ENCODE data around the gene VWF.
A peak's percentile ranks its signal among the peaks of the same experiment; 100 is the strongest.
"Not testable (repeated sequence)": the region's sequence is repeated elsewhere in the genome, so short reads cannot be mapped to it uniquely, and the experiment has no call there.

VWF gene

DNA sequence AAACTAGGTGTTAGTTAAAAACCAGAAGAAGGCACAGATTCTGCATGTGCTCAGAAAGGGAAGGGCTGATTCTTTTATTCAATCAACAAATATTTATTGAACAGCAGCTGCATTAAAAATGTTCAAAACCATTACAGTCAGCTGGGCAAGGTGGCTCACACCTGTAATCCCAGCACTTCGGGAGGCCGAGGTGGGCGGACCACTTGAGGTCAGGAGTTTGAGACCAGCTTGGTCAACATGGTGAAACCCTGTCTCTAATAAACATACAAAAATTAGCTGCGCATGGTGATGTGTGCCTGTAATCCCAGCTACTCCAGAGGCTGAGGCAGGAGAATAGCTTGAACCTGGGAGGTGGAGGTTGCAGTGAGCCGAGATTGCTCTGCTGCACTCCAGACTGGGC lies 22.4 kb downstream of the VWF start:
- DNase-seq: not testable (repeated sequence)

DNA sequence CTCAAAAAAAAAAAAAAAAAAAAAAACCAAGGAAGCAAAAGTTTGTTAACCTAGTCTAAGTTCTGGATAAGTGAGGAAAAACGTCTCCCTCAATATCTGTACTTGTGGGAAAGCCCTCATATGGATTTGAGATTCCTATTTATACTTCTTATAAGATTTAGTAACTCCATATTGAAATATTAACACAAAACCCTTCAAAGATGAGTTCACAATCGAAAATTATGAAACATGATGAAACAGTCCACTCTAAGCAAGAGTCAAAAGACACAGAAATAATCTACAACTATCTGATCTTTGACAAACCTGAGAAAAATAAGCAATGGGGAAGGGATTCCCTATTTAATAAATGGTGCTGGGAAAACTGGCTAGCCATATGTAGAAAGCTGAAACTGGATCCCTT lies 25.2 kb downstream of the VWF start:
- DNase-seq: no peak

DNA sequence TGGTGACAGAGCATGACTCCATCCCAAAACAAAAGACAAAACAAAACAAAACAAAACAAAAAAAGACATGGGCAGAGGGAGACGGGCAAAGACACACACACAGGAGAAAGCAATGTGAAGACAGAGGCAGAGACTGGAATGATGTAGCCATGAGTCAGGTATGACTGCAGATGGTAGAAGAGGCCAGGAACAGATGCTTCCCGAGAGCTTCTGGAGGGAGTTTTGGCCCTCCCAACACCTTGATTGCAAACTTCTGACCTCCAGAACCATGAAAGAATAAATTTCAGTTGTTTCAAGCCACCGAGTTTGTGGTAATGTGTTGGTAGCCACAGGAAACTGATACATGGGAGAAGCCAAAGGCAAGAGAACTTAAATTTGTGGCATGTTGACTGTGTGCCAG lies 27.1 kb downstream of the VWF start:
- DNase-seq: no peak

DNA sequence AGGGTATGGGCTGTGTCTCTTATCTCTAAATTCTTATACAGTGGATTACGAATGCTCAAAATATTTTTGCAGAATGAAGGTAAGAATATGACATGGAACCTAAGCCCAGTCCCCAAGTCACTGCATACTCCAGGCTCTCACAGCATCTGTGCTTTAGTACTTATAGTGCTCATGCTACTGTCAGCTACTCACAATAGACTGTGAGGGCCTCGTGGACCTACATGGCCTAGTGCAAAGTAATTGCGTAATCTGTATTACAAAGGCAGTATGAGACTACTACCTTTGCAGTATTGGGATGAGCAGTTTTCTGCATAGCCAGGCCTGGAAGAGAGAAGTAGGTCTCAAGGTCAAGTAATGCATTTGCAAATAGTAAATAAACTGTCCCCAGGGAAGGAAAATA lies 27.9 kb downstream of the VWF start:
- no peak for DNase-seq

DNA sequence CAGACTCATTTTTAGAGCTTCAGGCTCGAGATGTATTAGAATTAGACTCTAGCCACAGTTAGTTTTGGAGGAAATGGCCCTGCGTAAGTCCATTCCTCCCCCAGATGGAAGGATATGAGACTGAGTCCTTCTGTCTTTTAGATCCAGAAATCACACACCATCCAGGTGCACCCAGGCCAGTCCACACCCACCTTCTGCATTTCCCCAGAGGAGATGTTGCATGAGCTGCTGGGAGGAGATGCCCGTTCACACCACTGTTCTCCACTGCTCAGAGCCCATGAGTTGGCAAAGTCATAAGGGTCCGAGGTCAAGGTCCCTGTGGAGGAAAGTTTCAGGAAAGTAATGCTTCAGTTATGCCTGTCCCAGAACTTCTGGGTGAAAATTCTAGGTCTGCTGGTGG lies 29.2 kb downstream of the VWF start:
- DNase-seq: no peak

DNA sequence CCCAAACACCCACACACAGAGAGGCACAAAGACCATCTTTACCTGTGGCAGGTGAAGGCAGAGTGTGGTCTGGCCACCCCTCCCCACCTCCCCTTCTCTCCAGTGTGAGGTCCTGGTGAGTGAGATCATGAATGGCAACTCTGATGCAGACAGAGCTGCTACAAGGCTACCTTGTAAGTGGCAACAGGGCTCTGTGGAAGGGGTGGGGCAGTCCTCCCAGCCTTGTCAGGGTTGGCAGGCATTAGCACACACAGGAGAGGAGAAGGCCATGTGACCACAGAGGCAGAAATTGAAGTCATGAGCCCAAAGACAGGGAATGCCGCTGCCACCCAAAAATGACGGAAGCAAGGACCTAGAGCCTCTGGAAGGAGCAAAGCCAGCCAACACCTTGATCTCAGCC lies 30.7 kb downstream of the VWF start:
- DNase-seq: no peak

DNA sequence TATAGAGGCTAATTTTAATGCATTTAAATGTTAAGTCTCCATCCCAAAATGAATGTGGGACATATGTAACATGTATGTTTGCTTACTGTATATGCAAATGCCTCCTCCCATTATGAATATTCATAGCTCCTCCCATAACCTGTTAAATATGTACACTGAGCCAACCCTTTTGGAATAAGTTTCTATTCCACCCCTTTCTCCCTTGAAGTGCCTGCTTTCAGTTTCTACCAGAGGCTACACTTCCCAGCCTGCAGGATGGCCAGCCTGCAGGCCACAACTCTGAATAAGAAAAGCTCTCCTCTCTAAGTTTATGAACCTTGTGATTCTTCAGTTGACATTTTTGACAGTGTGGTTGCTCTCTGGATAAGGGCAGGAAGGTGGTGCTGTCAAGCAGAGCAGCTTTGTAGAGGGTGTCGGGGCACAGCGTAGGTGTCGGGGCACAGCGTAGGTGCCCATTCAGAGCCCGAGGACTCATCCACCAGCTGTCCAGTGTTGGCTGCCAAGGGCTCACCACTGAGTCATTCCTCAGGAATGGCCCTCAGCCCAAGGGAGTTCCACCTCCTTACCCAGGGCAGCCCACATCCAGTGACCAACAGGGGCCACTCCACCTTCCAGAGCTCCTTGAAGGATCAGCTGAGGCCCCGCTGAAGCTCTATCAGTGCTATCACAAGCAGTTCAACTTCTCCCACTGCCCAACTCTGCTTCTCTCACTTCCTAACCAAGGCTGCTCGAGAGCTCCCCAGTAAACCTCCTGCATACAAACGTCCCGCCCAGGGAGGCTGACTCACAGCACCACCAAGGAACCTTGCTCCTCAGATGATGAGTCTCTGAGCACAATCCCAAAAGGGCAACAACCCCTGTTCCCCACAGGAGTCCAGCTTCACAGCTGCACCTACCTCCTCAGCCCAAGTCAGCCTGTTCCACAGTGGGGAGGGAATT lies 31.4 kb downstream of the VWF start:
- peak in 1 of 2 donors; percentile 31 for DNase-seq

DNA sequence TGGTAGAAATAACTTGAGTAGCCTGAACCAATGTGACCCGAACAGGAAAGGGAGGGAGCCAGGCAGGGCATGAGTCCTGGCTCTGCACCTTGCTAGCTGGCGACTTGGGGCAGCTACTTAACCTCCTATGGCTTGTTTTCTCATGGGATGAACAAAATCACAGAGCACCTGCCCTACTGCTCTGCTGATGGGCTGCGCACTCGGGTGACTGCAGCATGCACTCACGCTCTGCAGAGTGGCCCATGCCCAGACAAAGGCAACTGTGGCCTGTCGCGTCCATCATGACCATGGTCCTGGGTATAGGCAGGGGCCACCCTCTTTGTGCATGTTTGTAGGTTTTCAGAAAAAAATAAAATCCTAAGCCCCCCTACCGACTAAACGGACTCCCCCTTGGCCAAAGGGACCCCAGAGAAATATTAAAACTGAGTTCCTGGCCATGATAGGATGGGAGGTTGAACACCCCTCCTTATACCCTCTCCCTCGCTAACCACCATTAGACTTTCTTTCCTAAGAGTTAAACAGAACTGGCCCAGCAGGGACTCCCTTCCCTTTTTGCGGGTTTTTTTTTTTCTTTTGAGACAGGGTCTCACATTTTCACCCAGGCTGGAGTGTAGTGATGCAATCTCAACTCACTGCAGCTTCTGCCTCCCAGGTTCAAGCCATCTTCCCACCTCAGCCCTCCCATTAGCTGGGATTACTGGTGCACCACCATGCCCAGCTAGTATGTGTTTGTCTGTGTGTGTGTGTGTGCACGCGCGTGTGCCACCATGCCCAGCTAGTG lies 32.5 kb downstream of the VWF start:
- no peak for DNase-seq

DNA sequence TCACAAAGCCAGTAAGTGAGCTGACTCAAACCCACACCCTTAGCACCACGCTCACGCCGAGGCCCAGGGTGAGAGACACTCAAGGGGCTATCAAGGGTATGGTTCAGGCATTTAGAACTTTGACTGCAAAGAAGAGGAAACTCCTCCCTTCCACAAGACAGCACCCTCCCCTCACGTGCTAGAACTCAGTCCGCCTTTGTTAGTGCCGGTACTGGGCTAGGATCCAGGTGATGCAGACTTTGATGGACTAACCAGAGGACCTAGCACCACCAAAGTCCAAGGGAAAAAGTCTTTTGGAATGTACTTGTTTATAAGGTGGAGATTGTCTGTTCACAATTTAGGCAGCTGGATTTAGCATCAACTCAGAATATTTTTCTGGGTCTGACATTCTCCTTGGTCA lies 33.7 kb downstream of the VWF start:
- DNase-seq: no peak

DNA sequence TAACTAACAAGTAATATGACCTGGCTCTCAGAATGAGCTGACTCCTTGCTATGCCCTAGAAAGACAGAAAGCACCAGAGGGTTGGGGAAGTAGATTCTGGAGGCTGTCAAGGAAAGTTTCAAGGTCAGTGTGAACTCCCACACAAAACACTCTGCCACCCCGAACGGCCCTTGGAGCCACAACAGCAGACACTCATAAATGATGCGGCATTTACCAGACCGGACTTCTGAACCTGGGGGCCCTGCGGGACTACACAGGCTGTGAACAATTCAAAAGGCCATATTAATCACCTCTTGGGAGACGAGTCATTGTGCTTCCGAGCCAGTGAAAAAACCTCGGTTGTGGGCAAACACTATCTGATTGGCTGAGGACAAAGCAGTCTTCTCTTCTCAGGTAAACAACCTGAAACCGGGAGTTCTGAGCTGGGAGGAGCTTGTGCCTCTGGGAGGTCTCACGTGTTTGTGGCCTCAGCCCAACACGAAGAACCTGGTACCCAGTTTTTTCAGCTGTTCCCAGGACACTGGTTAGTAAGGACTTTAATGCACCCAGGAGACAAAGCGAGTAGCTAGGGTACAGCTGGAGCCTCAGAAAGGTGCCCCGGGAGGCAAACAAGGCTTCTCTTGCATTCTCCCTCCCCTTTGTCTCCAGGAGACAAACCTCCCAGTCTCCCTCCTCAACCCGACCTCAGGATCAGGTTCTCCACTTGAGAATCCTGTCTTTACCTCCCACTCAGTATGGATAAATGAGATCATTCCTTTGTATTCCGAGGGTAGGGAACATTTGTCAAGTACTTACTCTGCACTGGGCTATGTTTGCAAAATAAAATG lies 35.3 kb downstream of the VWF start:
- no peak for DNase-seq

DNA sequence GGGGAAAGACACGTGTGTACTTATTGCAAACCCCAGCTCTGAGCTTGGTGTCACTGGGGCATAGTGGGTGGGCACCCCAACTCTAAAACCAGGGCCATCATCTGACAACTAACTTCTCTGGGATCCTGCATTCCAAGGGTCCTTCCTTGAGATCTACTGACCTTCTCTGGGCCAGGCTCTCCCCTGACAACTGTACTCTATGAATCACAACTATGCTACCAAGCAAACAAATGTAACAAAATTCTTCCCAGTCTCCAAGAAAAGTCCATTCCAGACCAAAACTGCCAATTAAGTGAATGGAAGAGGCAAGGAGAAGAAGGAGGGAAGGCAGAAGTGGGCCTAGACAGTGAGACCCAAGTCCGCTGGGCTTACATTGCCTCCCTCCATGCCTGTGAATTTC lies 38.2 kb downstream of the VWF start:
- DNase-seq: no peak

DNA sequence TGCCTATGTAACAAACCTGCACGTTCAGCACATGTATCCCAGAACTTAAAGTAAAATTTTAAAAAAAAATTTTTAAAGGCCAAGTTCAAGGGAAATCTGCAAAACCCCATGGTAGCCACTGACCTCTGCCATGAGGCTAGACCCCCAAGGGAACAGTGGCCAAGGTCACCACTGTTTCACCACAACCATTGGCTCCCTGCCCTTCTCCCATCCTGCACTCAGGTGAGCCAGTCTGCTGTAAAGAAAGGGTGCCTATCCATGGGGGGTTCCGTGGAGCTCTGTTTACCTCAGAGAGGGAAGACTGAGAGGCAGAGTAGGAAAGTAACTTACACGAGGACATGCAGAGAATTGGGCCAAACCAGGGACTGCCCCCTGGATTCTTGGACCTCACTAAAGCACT lies 38.6 kb downstream of the VWF start:
- no peak for DNase-seq

DNA sequence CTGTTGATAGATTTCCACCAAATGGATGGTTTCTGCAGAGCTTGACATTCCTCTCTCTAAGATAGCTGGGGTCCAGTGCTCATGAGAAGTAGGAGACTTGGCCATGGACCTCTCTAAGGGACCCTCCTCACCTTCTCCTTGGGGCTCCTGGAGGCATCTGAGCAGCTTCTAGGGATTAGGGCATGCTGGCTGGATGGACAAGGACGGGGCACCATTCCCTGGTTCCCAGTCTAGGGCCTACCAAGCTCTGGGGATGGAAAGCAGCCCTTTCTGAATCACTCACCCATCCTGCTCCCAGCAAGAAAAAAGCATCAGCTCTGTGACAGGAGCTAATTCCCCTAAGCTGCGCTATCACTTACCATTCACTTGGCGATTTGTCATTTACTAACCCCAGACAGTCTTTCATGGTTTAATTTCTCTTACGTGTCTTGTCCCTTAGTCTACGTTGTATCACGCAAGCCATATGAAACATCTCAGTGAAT lies 39.5 kb downstream of the VWF start:
- no peak for DNase-seq

DNA sequence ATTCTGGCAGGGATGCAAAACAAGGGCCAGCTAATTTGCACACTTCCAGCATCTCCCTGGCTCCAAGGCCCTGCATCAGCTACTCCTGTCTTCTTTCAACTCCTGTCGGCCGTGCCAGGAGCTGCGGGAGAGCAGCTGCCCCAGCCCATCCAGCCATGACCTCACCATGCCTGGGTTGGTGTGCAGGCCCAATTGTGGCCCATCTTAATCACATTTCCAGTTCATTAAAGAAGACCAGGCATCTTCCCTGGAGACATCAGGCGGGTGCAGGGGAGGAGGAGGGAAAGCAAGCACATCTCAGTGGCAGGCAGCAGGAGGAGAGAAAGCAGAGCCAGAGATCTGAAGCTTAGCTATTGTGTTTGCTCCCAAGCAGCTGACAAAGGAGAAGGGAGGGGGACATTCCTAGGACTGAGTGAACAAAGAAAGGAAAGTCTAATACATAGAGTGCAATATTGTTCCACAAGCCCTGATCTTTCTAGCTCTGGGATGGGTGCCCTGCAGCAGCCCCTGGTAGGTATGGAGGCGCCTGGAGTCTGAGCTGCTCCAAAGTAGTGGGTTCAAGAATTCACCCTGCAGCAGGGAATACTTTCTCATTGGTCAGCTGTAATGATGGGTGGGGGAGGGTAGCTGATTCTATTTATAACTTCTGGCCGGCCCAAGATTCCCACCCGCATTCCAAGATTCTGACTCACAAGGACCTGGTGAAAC lies 40.1 kb downstream of the VWF start:
- DNase-seq: no peak

DNA sequence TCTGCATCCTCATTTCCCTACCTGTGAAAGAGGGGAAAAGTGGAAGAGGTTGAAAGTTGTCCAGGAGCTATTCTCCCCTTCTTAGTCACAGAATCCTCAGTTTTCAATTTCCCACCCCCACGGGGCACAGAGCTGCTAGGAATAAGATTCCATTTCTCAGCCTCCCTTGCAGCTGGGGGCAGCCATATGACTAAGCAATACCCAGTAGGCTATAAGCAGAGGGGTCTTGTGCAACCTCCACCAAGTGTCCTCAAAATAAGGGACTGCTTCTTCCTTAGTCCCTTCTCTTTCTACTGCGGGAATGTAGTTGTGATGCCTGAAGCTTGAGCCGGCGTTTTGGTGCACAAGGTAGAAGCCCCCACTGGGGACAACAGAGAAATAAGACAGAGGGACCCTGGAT lies 40.9 kb downstream of the VWF start:
- no peak for DNase-seq

DNA sequence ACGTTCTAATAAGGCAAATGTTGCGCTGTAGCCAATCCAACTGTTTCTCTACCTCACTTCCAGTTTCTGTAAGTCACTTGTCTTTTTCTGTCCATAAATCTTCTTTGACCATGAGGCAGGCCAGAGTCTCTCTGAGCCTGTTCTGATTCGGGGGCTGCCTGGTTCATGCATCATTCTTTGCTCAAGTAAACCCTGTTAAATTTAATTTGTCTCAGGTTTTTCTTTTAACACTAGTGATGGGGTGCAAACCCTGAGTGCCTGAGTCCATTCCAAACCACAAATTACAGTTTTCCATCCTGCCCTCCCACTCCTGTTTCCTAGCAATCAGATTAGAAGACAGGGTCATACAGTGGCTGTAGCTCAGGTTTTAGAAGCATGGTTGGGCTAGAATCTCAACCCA lies 41.9 kb downstream of the VWF start:
- no peak for DNase-seq

DNA sequence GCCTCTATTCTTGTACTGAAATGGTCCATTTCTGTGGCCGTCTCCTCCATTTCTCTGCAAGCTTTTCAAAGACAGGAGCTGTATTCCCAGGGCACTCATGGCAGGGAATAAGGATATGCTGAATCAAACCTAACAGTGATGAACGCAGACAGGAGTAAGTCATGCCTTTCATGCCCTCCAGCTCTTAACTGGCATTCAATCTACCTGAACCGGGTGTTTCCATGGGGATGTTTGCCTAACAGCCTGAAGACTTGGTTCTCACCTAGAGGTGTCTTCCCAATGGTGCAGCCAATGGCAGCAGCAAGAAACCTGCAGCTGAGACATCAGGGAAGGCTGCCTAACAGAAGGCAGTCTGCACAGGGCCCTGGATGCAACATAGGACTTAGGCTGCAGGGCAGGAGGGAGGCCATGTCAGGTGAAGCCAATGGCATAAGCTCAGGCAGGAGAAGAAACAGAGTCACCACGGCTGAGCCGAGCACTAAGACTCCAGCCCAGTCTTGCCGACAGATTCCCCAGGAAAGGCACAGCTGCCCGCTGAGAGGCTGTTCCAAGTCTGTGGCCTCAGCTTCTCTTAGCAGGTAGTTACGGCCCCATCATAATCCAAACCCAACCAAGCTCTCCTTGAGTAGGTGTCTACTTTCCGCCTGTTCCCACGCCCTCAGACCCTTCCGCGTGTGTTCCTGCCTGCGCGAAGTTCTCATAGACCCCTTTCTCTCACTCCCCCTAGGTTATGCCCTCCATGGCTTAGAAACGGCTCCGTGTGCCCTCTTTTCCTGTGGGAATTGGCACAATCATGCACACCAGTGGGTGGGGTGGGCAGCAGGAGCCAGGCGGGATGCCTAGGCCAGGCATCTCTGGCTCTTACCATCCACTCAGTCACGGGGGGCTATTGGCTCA lies 44.1 kb downstream of the VWF start:
- no peak for DNase-seq

DNA sequence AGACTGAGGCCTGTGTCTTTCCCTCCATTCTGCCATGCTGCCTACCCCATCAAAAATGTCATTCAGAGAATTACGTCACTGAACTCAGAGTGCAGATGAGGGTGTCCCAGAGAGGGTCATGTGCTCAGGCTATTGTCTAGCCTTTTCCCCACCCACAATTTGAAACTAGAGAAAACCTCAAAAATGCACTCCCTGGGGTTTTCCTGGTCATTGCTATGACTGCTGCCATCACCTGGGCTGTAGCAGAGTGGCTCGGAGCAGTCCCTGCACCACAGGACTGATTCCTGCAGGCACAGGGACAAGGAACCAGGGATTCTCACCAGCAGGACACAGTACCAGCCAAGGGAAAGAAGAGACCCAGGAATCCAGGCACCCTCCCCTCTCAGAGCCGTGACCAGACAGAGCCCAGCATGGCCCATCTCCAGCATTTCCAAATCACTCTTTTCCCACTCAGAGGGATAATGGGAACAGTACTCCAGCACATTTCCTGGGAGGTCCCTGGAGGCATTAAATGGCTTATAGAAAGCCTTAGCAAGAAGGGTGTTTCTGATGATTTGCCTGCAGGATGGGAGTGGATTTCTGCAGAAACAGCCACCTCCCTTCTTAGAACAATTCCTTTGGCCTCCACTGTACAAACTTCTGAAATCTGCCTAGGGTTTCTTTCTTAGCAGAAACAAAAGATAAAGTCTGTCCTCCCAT lies 45.9 kb downstream of the VWF start:
- no peak for DNase-seq

DNA sequence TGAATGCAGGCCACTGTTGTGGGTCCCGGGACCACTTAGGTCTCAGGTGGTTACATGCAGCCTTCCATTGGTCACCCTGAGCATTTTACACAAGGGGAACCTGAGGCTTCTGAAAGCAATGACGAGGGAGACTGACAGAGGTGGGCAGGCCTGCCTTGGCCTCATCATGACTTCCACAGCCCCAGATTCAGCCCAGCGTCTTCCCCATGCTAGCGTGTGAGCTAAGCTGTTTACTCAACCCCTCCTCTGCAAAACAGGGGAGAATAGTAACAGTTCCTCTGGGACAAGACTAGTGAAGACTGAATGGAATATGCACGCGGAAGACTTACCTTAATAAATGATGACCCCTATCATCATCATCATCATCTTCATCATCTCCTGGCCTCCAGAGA lies 46.8 kb downstream of the VWF start:
- no peak for DNase-seq

DNA sequence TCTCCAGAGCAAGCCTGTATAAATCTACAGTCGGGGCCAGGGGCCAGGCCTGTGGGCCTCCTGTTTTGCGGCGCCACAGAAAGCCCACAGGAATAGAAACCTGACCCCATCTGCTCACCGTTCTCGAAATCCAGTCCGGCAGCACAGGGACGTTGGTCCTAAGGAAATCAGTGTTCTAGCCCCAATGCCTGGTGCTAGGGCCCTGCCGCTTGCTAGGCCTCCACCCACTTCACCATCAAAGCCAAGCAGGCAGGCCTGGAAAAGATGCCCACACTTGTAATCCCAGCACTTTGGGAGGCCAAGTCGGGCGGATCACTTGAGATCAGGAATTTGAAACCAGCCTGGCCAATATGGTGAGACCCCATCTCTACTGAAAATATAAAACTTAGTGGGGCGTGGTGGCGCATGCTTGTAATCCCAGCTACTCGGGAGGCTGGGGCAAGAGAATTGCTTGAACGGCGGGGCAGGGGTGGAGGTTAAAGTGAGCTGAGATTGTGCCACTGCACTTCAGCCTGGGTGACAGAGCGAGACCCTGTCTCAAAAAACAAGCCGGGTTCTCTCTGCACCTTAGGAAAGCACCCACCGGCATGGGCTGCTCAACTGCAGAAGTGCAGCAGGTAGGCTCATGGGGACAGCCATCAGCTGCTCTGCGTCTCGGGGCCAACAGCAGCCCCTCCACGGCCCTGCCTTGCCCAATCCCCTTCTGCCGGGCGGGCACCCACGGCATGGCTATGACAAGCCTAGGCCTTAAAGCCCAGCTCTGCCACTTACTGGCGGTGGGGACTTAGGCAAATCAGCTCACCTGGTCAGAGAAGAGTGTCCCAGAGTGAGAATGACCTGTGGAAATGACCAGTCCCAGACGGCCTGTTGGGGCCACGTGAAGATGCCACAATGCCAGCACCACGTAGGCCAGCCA lies 47.4 kb downstream of the VWF start:
- DNase-seq: no peak

Data from CD4-positive, alpha-beta T cell treated with Interleukin-1 beta for 1 hour (primary cell).